ENCODE data around the gene KLK12.
"Not testable (repeated sequence)": the region's sequence is repeated elsewhere in the genome, so short reads cannot be mapped to it uniquely, and the experiment has no call there.

KLK12 gene

GRCh38 chr19:51015691-51016267, 19.0 kb downstream of the KLK12 start:
- no peak for DNase-seq (ENCODE audit: low spot score)

- DNase-seq (ENCODE audit: low spot score), result no peak
Observed at GRCh38 chr19:51014242-51014641, 20.6 kb downstream of the KLK12 start.

GRCh38 chr19:51012661-51013190, 22.1 kb downstream of the KLK12 start:
- no peak for DNase-seq (ENCODE audit: low spot score)

GRCh38 chr19:51010066-51010795, 24.6 kb downstream of the KLK12 start:
- no peak for DNase-seq (ENCODE audit: low spot score)

- no peak for DNase-seq (ENCODE audit: low spot score)
Observed at GRCh38 chr19:51009061-51009891, 25.5 kb downstream of the KLK12 start.

GRCh38 chr19:51007488-51007887, 27.3 kb downstream of the KLK12 start:
- DNase-seq (ENCODE audit: low spot score), result no peak

GRCh38 chr19:51006406-51006805, 28.4 kb downstream of the KLK12 start:
- DNase-seq (ENCODE audit: low spot score), result no peak

- no peak for DNase-seq (ENCODE audit: low spot score)
Observed at GRCh38 chr19:51005248-51005647, 29.6 kb downstream of the KLK12 start.

GRCh38 chr19:51003316-51003715, 31.5 kb downstream of the KLK12 start:
- no peak for DNase-seq (ENCODE audit: low spot score)

- no peak for DNase-seq (ENCODE audit: low spot score)
Observed at GRCh38 chr19:51002542-51003311, 32.1 kb downstream of the KLK12 start.

GRCh38 chr19:51002089-51002532, 32.7 kb downstream of the KLK12 start:
- DNase-seq (ENCODE audit: low spot score), result no peak

GRCh38 chr19:51001515-51001914, 33.3 kb downstream of the KLK12 start, which contains the start of gene KLK8:
TSS of gene KLK8 (minus strand) at chr19:51001604. CDS start at chr19:51001167, 437 bp downstream.
- DNase-seq (ENCODE audit: low spot score), result no peak

GRCh38 chr19:51000981-51001380, 33.8 kb downstream of the KLK12 start:
- no peak for DNase-seq (ENCODE audit: low spot score)

GRCh38 chr19:51000426-51000825, 34.4 kb downstream of the KLK12 start:
- DNase-seq (ENCODE audit: low spot score), result no peak

GRCh38 chr19:50998686-50999085, 36.1 kb downstream of the KLK12 start:
- DNase-seq (ENCODE audit: low spot score), result no peak

GRCh38 chr19:50998061-50998460, 36.7 kb downstream of the KLK12 start:
- DNase-seq (ENCODE audit: low spot score), result no peak

- no peak for DNase-seq (ENCODE audit: low spot score)
Observed at GRCh38 chr19:50994129-50994528, 40.7 kb downstream of the KLK12 start.

GRCh38 chr19:50992666-50993035, 42.2 kb downstream of the KLK12 start:
- no peak for DNase-seq (ENCODE audit: low spot score)

GRCh38 chr19:50984416-50984815, 50.4 kb downstream of the KLK12 start:
- DNase-seq (ENCODE audit: low spot score), result not testable (repeated sequence)

- no peak for DNase-seq (ENCODE audit: low spot score)
Observed at GRCh38 chr19:50983625-50984292, 51.0 kb downstream of the KLK12 start, which contains the start of gene KLK7. TSS of gene KLK7 (minus strand) at chr19:50983917. CDS start at chr19:50982399, 1,518 bp downstream.

- DNase-seq (ENCODE audit: low spot score), result no peak
Observed at GRCh38 chr19:50982186-50982585, 52.6 kb downstream of the KLK12 start.
